ENCODE data around the gene NFE2L2. TPM values are rescaled to one million over a fixed set of nuclear protein-coding genes. Genes with fewer than 3 reads are reported as not detected.

NFE2L2 gene
- polyA plus RNA-seq, 1 experiment, result 321 TPM

GRCh38 chr2:177237932-177238331 lies 26.6 kb downstream of the NFE2L2 start:
- Histone ChIP-seq H3K4me3 (ENCODE audit: low read depth, low read length) (no peak overlapping the region), H3K27ac (ENCODE audit: low read depth, low read length) (no peak overlapping the region), H3K9me3 (ENCODE audit: control insufficient read depth, insufficient read depth, low read length) (no peaks in the 10 kb centered on the region), H3K27me3 (ENCODE audit: control insufficient read depth, insufficient read depth, low read length) (no peaks in the 10 kb centered on the region)
- DNase-seq (ENCODE audit: low read depth, low spot score), result no peak
- ChIA-PET CTCF (interaction anchor here (0.7 to 4.2 kb wide), 4 partner anchors 26 to 98 kb away, joined by 3 to 20 read pairs (median 12); partner anchors contain the start of gene NFE2L2), POLR2A (interaction anchor here (1.3 kb wide), 1 partner anchor 10 kb away, joined by 3 read pairs; no protein-coding TSS in a partner anchor)
- TF ChIP-seq, protein P1, sequence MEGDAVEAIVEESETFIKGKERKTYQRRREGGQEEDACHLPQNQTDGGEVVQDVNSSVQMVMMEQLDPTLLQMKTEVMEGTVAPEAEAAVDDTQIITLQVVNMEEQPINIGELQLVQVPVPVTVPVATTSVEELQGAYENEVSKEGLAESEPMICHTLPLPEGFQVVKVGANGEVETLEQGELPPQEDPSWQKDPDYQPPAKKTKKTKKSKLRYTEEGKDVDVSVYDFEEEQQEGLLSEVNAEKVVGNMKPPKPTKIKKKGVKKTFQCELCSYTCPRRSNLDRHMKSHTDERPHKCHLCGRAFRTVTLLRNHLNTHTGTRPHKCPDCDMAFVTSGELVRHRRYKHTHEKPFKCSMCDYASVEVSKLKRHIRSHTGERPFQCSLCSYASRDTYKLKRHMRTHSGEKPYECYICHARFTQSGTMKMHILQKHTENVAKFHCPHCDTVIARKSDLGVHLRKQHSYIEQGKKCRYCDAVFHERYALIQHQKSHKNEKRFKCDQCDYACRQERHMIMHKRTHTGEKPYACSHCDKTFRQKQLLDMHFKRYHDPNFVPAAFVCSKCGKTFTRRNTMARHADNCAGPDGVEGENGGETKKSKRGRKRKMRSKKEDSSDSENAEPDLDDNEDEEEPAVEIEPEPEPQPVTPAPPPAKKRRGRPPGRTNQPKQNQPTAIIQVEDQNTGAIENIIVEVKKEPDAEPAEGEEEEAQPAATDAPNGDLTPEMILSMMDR (IDR thresholded peaks at IDR 0.05; ENCODE audit: low read depth, low read length), result no peak

GRCh38 chr2:177235855-177236437 lies 28.6 kb downstream of the NFE2L2 start:
- H3K9me3 ChIP-seq (ENCODE audit: control insufficient read depth, insufficient read depth, low read length), result no peaks in the 10 kb centered on the region
- POLR2A ChIA-PET, result no interaction called here
- H3K27me3 ChIP-seq (ENCODE audit: control insufficient read depth, insufficient read depth, low read length), result no peaks in the 10 kb centered on the region
- DNase-seq (ENCODE audit: low read depth, low spot score), result no peak
- H3K4me3 ChIP-seq (ENCODE audit: low read depth, low read length), result no peak overlapping the region
- TF ChIP-seq, protein P1 (IDR thresholded peaks at IDR 0.05; ENCODE audit: low read depth, low read length), result no peak
- no peak overlapping the region for H3K27ac ChIP-seq (ENCODE audit: low read depth, low read length)
- CTCF ChIA-PET, result no interaction called here

- Histone ChIP-seq H3K27ac (ENCODE audit: low read depth, low read length) (no peak overlapping the region), H3K9me3 (ENCODE audit: control insufficient read depth, insufficient read depth, low read length) (no peaks in the 10 kb centered on the region), H3K4me3 (ENCODE audit: low read depth, low read length) (no peak overlapping the region), H3K27me3 (ENCODE audit: control insufficient read depth, insufficient read depth, low read length) (no peaks in the 10 kb centered on the region)
- TF ChIP-seq, protein P1 (IDR thresholded peaks at IDR 0.05; ENCODE audit: low read depth, low read length), result no peak
- ChIA-PET POLR2A (interaction anchor here (1.0 kb wide), 1 partner anchor 30 kb away, joined by 5 read pairs; the partner anchor contains the start of gene NFE2L2), CTCF (interaction anchor here (0.6 to 10.4 kb wide), 4 partner anchors 26 to 174 kb away, joined by 3 to 69 read pairs (median 5); no protein-coding TSS in a partner anchor)
- DNase-seq (ENCODE audit: low read depth, low spot score), result no peak
Observed at GRCh38 chr2:177234267-177234666, 30.3 kb downstream of the NFE2L2 start.

DNA sequence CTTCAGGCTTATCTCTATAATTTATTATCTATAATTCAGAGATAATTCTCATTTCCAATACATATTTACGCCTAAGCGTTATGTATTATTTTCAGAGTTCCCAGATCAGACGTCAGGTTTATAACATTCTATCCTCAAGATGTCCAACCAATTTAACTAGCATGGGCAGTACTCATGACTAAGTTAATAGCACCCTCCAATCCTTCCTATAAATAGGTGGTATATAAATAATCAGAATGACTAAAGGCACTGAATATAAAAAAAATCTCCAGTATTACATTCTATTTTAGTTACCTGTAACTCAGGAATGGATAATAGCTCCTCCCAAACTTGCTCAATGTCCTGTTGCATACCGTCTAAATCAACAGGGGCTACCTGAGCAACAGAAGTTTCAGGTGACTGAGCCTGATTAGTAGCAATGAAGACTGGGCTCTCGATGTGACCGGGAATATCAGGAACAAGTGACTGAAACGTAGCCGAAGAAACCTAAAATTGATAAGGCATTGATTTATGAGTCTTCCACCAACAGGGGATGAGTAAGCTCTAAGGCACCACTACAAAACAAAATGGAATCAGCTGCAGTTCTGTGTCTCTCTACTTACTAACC lies 32.3 kb downstream of the NFE2L2 start:
- no peak overlapping the region for H3K27ac ChIP-seq (ENCODE audit: low read depth, low read length)
- TF ChIP-seq, protein P1 (IDR thresholded peaks at IDR 0.05; ENCODE audit: low read depth, low read length), result no peak
- no peak overlapping the region for H3K4me3 ChIP-seq (ENCODE audit: low read depth, low read length)
- no peaks in the 10 kb centered on the region for H3K27me3 ChIP-seq (ENCODE audit: control insufficient read depth, insufficient read depth, low read length)
- H3K9me3 ChIP-seq (ENCODE audit: control insufficient read depth, insufficient read depth, low read length), result no peaks in the 10 kb centered on the region
- no peak for DNase-seq (ENCODE audit: low read depth, low spot score)
- POLR2A ChIA-PET, result no interaction called here
- CTCF ChIA-PET, result interaction anchor here (0.7 to 10.4 kb wide), 5 partner anchors 32 to 98 kb away, joined by 3 to 69 read pairs (median 3); no protein-coding TSS in a partner anchor

DNA sequence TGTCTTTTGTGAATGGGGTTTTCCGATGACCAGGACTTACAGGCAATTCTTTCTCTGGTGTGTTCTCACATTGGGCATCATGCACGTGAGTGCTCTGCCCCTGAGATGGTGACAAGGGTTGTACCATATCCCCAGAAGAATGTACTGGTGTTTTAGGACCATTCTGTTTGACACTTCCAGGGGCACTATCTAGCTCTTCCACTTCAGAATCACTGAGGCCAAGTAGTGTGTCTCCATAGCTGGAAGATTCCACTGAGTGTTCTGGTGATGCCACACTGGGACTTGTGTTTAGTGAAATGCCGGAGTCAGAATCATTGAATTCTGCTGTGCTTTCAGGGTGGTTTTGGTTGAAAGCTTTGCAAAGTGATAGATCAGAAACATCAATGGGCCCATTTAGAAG lies 33.3 kb downstream of the NFE2L2 start:
- no peak overlapping the region for H3K27ac ChIP-seq (ENCODE audit: low read depth, low read length)
- ChIA-PET CTCF (interaction anchor here (0.7 to 10.4 kb wide), 5 partner anchors 33 to 776 kb away, joined by 3 to 69 read pairs (median 3); no protein-coding TSS in a partner anchor), POLR2A (no interaction called here)

More for the DNA sequence above, 33.3 kb downstream of the NFE2L2 start:
- no peak for DNase-seq (ENCODE audit: low read depth, low spot score)
- H3K4me3 ChIP-seq (ENCODE audit: low read depth, low read length), result no peak overlapping the region
- H3K9me3 ChIP-seq (ENCODE audit: control insufficient read depth, insufficient read depth, low read length), result no peaks in the 10 kb centered on the region
- TF ChIP-seq, protein P1 (IDR thresholded peaks at IDR 0.05; ENCODE audit: low read depth, low read length), result no peak
- H3K27me3 ChIP-seq (ENCODE audit: control insufficient read depth, insufficient read depth, low read length), result no peaks in the 10 kb centered on the region
